K562 (cell line): Measurements from ENCODE around the gene MXI1. TPM values are rescaled to one million over a fixed set of nuclear protein-coding genes. Genes with fewer than 3 reads are reported as not detected.

Experiments
- ATAC-seq: fragments of 200-7000 bp; cut with Tn5 transposase; 3 replicates; pipeline ENCODE4 v1.9.1; 2020; ENCODE audit warnings: moderate library complexity
- BruUV-seq: library from RNA; stranded (reverse); fragments of 400-500 nt; replicated peaks from 2 replicates; lab custom pipeline; 2021; lab: Mats Ljungman, UMichigan
- CTCF ChIA-PET: fragments of 300-600 bp; formaldehyde crosslinking; extraction: SDS; loops from one replicate; lab custom pipeline; 2021; ENCODE audit warnings: low intra/inter-chr PET ratio; lab: Yijun Ruan, JAX
- POLR2A ChIA-PET: fragments of 300-600, 350-650 bp; sonication (Branson Sonifier 250); formaldehyde crosslinking; extraction: SDS; loops from one replicate; lab custom pipeline; 2021; ENCODE audit warnings: antibody characterized with exemption, inconsistent platforms; lab: Yijun Ruan, JAX
- DNase-seq, 4 experiments: peaks; one replicate each; pipeline versions ENCODE4 v3.0.0 to v3.0.0-alpha.2; 2011 to 2018; ENCODE audit warnings: low spot score in 3 of 4, mixed read lengths in 3 of 4; ENCODE audit errors: extremely low read depth in 1 of 4
- FAIRE-seq: peaks from 2 replicates; lab custom pipeline; 2011; peaks lifted over from hg19 to GRCh38; lab: Jason Lieb, UNC
- H2AFZ ChIP-seq: 2 replicates; pipeline ENCODE4 v1.6.0; 2011; ENCODE audit warnings: low read depth, low read length, control low read depth, inconsistent platforms
- H3K27ac ChIP-seq: fragments of 200-600 bp; 3 replicates; pipeline ENCODE4 v1.8.0; 2011; ENCODE audit warnings: low read depth, mild to moderate bottlenecking, control low read depth, inconsistent platforms, low read length, moderate library complexity, mixed read lengths; ENCODE audit errors: extremely low read depth
- H3K27me3 ChIP-seq, 2 experiments: fragments of 300-600 bp in 1 of 2; 2 replicates in 1 of 2; 3 replicates in 1 of 2; pipeline versions ENCODE4 v1.6.0 to v1.8.0; 2011; ENCODE audit warnings: inconsistent platforms in 2 of 2, low read length in 2 of 2, mild to moderate bottlenecking in 1 of 2, mixed read lengths in 1 of 2, moderate library complexity in 1 of 2; ENCODE audit not compliant: control insufficient read depth in 2 of 2, insufficient read depth in 2 of 2
- H3K36me3 ChIP-seq: fragments of 300-600 bp; 3 replicates; pipeline ENCODE4 v1.8.0; 2011; ENCODE audit warnings: mild to moderate bottlenecking, low read length, inconsistent platforms; ENCODE audit not compliant: control insufficient read depth, insufficient read depth
- H3K4me1 ChIP-seq, 2 experiments: fragments of 200-600 bp in 1 of 2; replicated peaks in 1 of 2; 2 replicates in 1 of 2; 3 replicates in 1 of 2; pipeline versions ENCODE4 v1.5.1 to v1.8.0; 2011; ENCODE audit warnings: inconsistent platforms in 2 of 2, low read length in 2 of 2, mild to moderate bottlenecking in 1 of 2, mixed read lengths in 1 of 2, moderate library complexity in 1 of 2; ENCODE audit not compliant: control insufficient read depth in 2 of 2, insufficient read depth in 2 of 2
- H3K4me2 ChIP-seq: 2 replicates; pipeline ENCODE4 v1.6.1; 2011; ENCODE audit warnings: low read length, control low read depth, inconsistent platforms, mixed read lengths; ENCODE audit not compliant: insufficient read depth
- H3K4me3 ChIP-seq: fragments of 200-600 bp; sonication (generic), shearing (Covaris generic); 2 replicates; pipeline ENCODE4 v1.5.1; 2016; ENCODE audit warnings: control low read depth, inconsistent platforms
- H3K79me2 ChIP-seq: fragments of 200-600 bp; 3 replicates; pipeline ENCODE4 v1.8.0; 2011; ENCODE audit warnings: low read length, inconsistent platforms; ENCODE audit not compliant: control insufficient read depth, insufficient read depth
- H3K9ac ChIP-seq, 2 experiments: 2 replicates each; pipeline versions ENCODE4 v1.6.0 to v1.6.1; 2011; ENCODE audit warnings: low read depth in 2 of 2, low read length in 2 of 2, control low read depth in 1 of 2, inconsistent platforms in 1 of 2, mild to moderate bottlenecking in 1 of 2, mixed read lengths in 1 of 2; ENCODE audit not compliant: insufficient read depth in 1 of 2
- H3K9me1 ChIP-seq: one replicate; pipeline ENCODE4 v1.6.0; 2011; ENCODE audit warnings: inconsistent platforms, mild to moderate bottlenecking, low read length, moderate library complexity; ENCODE audit not compliant: control insufficient read depth, insufficient read depth
- H3K9me3 ChIP-seq: replicated peaks from 2 replicates; pipeline ENCODE4 v1.5.1; 2011; ENCODE audit warnings: low read depth, low read length, inconsistent platforms; ENCODE audit not compliant: control insufficient read depth, insufficient read depth
- H4K20me1 ChIP-seq: replicated peaks from 2 replicates; pipeline ENCODE4 v1.6.1; 2011; ENCODE audit warnings: low read length, inconsistent platforms, mixed read lengths; ENCODE audit not compliant: control insufficient read depth, insufficient read depth
- LEF1 ChIP-seq: fragments of 450-650 bp; IDR thresholded peaks from 2 replicates; pipeline ENCODE4 v1.6.1; 2016; ENCODE audit warnings: mild to moderate bottlenecking
- MAFG ChIP-seq: fragments of 450-650 bp; conservative IDR thresholded peaks from 2 replicates; pipeline ENCODE4 v1.6.1; 2016; ENCODE audit warnings: missing genetic modification characterization, missing compliant biosample characterization
- POLR2A ChIP-seq: fragments of 450-650 bp; conservative IDR thresholded peaks from 2 replicates; pipeline ENCODE4 v1.6.1; 2016
- PRDM10 ChIP-seq: fragments of 450-650 bp; IDR thresholded peaks from 2 replicates; pipeline ENCODE4 v1.6.1; 2018; ENCODE audit not compliant: partially characterized antibody
- RAD51 ChIP-seq: fragments of 450-650 bp; IDR thresholded peaks from 2 replicates; pipeline ENCODE4 v1.7.1; 2016; ENCODE audit warnings: low read depth, mild to moderate bottlenecking, borderline replicate concordance
- RHOXF2B ChIP-seq: fragments of 250-450 bp; sonication (Bioruptor Pico); conservative IDR thresholded peaks from 2 replicates; pipeline ENCODE4 v1.5.1; 2021
- TAF1 ChIP-seq: IDR thresholded peaks from 2 replicates; pipeline ENCODE4 v1.6.1; 2011; ENCODE audit warnings: mild to moderate bottlenecking, low read length, moderate library complexity; ENCODE audit not compliant: insufficient read depth, control insufficient read depth, severe bottlenecking; ENCODE audit errors: extremely low read depth
- TAF15 ChIP-seq: fragments of 200-400 bp; formaldehyde crosslinking; IDR thresholded peaks from 2 replicates; pipeline ENCODE4 v1.6.1; 2017; ENCODE audit warnings: mild to moderate bottlenecking, low read depth, low read length, moderate library complexity
- TBP ChIP-seq: optimal IDR thresholded peaks from 2 replicates; pipeline ENCODE3; 2011; ENCODE audit warnings: low read depth, low read length, improper control_type of control experiment
- ZNF592 ChIP-seq: fragments of 450-650 bp; IDR thresholded peaks from 2 replicates; pipeline ENCODE4 v1.6.1; 2017; ENCODE audit warnings: antibody characterized with exemption, mild to moderate bottlenecking
- WGBS: fragments of 100-300 bp; shearing (Covaris generic); methylation state at CpG from one replicate; pipeline ENCODE4 v1.1.6; 2016; ENCODE audit warnings: low coverage, mixed read lengths; ENCODE audit not compliant: insufficient coverage; ENCODE audit errors: missing lambda C conversion rate; 5-methylcytosine and 5-hydroxymethylcytosine counted together
- in situ Hi-C: fragments of 300-500 bp; cut with MboI; formaldehyde crosslinking; loops from 4 replicates; pipeline ENCODE4 v1.15.0; 2018; ENCODE audit warnings: inconsistent platforms, mixed read lengths
- intact Hi-C: fragments of 100-400 bp; cut with micrococcal nuclease; formaldehyde crosslinking; loops from 2 replicates; pipeline ENCODE4 v1.14.2; 2022
- polyA plus RNA-seq, 8 experiments: library from polyadenylated mRNA; depleted of rRNA in 4 of 8; stranded (reverse) in 5 of 8; unstranded in 3 of 8; fragments of >200 nt; fragmentation: Nextera tagmentation in 2 of 8; fragmentation: Illumina TruSeq in 1 of 8; extraction: Ambion mirVana in 2 of 8; extraction: Trizol in 1 of 8; gene quantifications; 2 replicates each; pipeline versions ENCODE4 v1.2.1 to v1.2.3, GENCODE V29; 2011 to 2014; ENCODE audit warnings: inconsistent platforms in 1 of 8, missing spikeins in 1 of 8
- total RNA-seq, 7 experiments: library from RNA; depleted of rRNA in 6 of 7; stranded (reverse); fragments of >200 nt in 6 of 7; fragmentation: Illumina TruSeq in 2 of 7; extraction: Trizol in 2 of 7; gene quantifications; 2 replicates each; pipeline versions ENCODE4 v1.2.1 to v1.2.3, GENCODE V29; 2011 to 2021; ENCODE audit warnings: low replicate concordance in 1 of 7

Gene MXI1
- total and polyA plus RNA-seq, 9 of the 15 experiments (the other 6 are each of a cell fraction or from before 2014, with no cell fraction given) = 9.1 to 23.7 (median 14.8) TPM

- TF ChIP-seq RHOXF2B = 0 out of 2 replicates have a peak, but pooled peaks have one; percentile 28
These were observed 4.0 kb downstream of the MXI1 start (continued) for GRCh38 chr10:110211465-110211843.

GRCh38 chr10:110212119-110213006 is 5.0 kb downstream of the MXI1 start:
- no peaks in the 10 kb centered on the region for H4K20me1 ChIP-seq
- peak overlapping the region; percentile 63 to 86; a peak in 3 of 4 replicates for H3K9ac ChIP-seq
- H3K79me2 ChIP-seq = peaks cover 73% of the 10 kb centered on the region
- no peaks in the 10 kb centered on the region for H3K36me3 ChIP-seq
- H3K4me1 ChIP-seq = peaks cover 33 to 42% of the 10 kb centered on the region in 2 experiments; a peak in 4 of 5 replicates
- H3K9me1 ChIP-seq = no peaks in the 10 kb centered on the region
- peak overlapping the region; percentile 79 for H2AFZ ChIP-seq
- WGBS = 13% methylated on average over 5 of the region's 5 CpGs
- H3K4me3 ChIP-seq = peak overlapping the region; percentile 59; the same call in 1 of the 2 replicates
- H3K4me2 ChIP-seq = peak overlapping the region; percentile 82
- no peaks in the 10 kb centered on the region for H3K9me3 ChIP-seq
- peak overlapping the region; percentile 88 for H3K27ac ChIP-seq
- BruUV-seq = no TSS peak
- peak; percentile 56 for ATAC-seq
- H3K27me3 ChIP-seq = no peaks in the 10 kb centered on the region
- ChIA-PET CTCF (no interaction called here), POLR2A (interaction anchor here (1.1 to 4.4 kb wide), 3 partner anchors 8 to 155 kb away, joined by 3 to 61 read pairs (median 4); no protein-coding TSS in a partner anchor)
- intact Hi-C loops (no loop called here), in situ Hi-C loops (no loop called here)
- FAIRE-seq = peak; percentile 95
- peak; percentile 15 to 73 (median 40) for DNase-seq
- TF ChIP-seq TAF1 = peak; percentile 50
- TF ChIP-seq POLR2A = peak; percentile 67; the same call in 1 of the 2 replicates
- 0 out of 2 replicates have a peak, but pooled peaks have one; percentile 6 for TF ChIP-seq RAD51
- 0 out of 2 replicates have a peak, but pooled peaks have one; percentile 31 for TF ChIP-seq MAFG (tag)
- TF ChIP-seq ZNF592 = 0 out of 2 replicates have a peak, but pooled peaks have one; percentile 28
- TF ChIP-seq TBP = peak; percentile 52
- TF ChIP-seq TAF15 = no peak
- 0 out of 2 replicates have a peak, but pooled peaks have one; percentile 28 for TF ChIP-seq LEF1
- peak; percentile 71 for TF ChIP-seq PRDM10
